Prostate gland (tissue), 2 donors: Measurements from ENCODE around the gene STK25. TPM values are rescaled to one million over a fixed set of nuclear protein-coding genes. Genes with fewer than 3 reads are reported as not detected.

Source experiments
- DNase-seq: peaks from one replicate; pipeline ENCODE4 v3.0.0-alpha.2; 2019; ENCODE audit warnings: low spot score
- H3K27ac ChIP-seq, 2 donors: fragments of 200-600 bp; sonication (generic); 2 replicates each; pipeline ENCODE4 v1.5.1; 2017 to 2019
- H3K27me3 ChIP-seq: fragments of 200-600 bp; sonication (generic); replicated peaks from 2 replicates; pipeline ENCODE4 v1.5.1; 2019; ENCODE audit not compliant: insufficient read depth
- H3K36me3 ChIP-seq, 2 donors: fragments of 200-600 bp; sonication (generic); 1 replicate in 1 of 2; 2 replicates in 1 of 2; pipeline versions ENCODE4 v1.5.1 to v1.8.1; 2017 to 2019
- H3K4me1 ChIP-seq: fragments of 200-600 bp; sonication (generic); replicated peaks from 2 replicates; pipeline ENCODE4 v1.5.1; 2019
- H3K4me3 ChIP-seq, 2 donors: fragments of 200-600 bp; sonication (generic); 2 replicates each; pipeline ENCODE4 v1.5.1; 2017 to 2019
- H3K9me3 ChIP-seq: fragments of 200-600 bp; sonication (generic); 2 replicates; pipeline ENCODE4 v1.5.1; 2017
- CTCF ChIP-seq, 4 experiments: fragments of 200-600 bp in 2 of 4; fragments of 450-650 bp in 2 of 4; sonication (generic) in 2 of 4; IDR thresholded peaks; 1 replicate in 3 of 4; 2 replicates in 1 of 4; pipeline ENCODE4 v1.5.1; 2016 to 2019; ENCODE audit warnings: antibody characterized with exemption in 4 of 4, mild to moderate bottlenecking in 2 of 4, moderate library complexity in 2 of 4
- POLR2A ChIP-seq: fragments of 450-650 bp; IDR thresholded peaks from one replicate; pipeline ENCODE4 v1.6.1; 2016; ENCODE audit warnings: antibody characterized with exemption, mild to moderate bottlenecking
- POLR2AphosphoS5 ChIP-seq: sonication (generic); formaldehyde crosslinking; IDR thresholded peaks from one replicate; pipeline ENCODE4 v1.6.1; 2017; ENCODE audit warnings: antibody characterized with exemption
- WGBS: methylation state at CpG from one replicate; pipeline ENCODE4 v1.1.5; 2018; 5-methylcytosine and 5-hydroxymethylcytosine counted together
- intact Hi-C: fragments of 100-400 bp; cut with DNase I; formaldehyde crosslinking; loops from one replicate; pipeline ENCODE4 v1.14.2; 2022
- total RNA-seq, 2 donors: library from RNA; depleted of rRNA; stranded (reverse); fragments of >200 nt; gene quantifications; one replicate each; pipeline ENCODE4 v1.1.0, GENCODE V29; 2016

STK25 gene
- total RNA-seq, 2 donors from 2014 or later, result 169 to 235 TPM

GRCh38 chr2:241495172-241496002 is 13.0 kb downstream of the STK25 start:
- no peaks in the 10 kb centered on the region for H3K27me3 ChIP-seq
- no peaks in the 10 kb centered on the region for H3K4me1 ChIP-seq
- 74% methylated on average over 27 of the region's 34 CpGs for WGBS
- no peak overlapping the region for H3K27ac ChIP-seq
- TF ChIP-seq CTCF (IDR thresholded peaks at IDR 0.05) (no peak), POLR2A (no peak), POLR2AphosphoS5 (no peak)
- no peak overlapping the region for H3K4me3 ChIP-seq
- H3K9me3 ChIP-seq, result no peaks in the 10 kb centered on the region
- no peak for DNase-seq
- peaks cover 6 to 7% of the 10 kb centered on the region in 2 donors for H3K36me3 ChIP-seq
- intact Hi-C loops, result no loop called here

- no peaks in the 10 kb centered on the region for H3K4me1 ChIP-seq
- H3K27me3 ChIP-seq, result no peaks in the 10 kb centered on the region
- H3K36me3 ChIP-seq, result peaks cover 6 to 7% of the 10 kb centered on the region in 2 donors
- TF ChIP-seq POLR2A (no peak), CTCF (IDR thresholded peaks at IDR 0.05) (no peak), POLR2AphosphoS5 (no peak)
- intact Hi-C loops, result no loop called here
- H3K27ac ChIP-seq, result no peak overlapping the region
- 85% methylated on average over 16 of the region's 16 CpGs for WGBS
- DNase-seq, result no peak
- H3K9me3 ChIP-seq, result no peaks in the 10 kb centered on the region
- H3K4me3 ChIP-seq, result no peak overlapping the region
Observed at GRCh38 chr2:241494311-241494908, 14.0 kb downstream of the STK25 start.

- Histone ChIP-seq H3K4me1 (no peaks in the 10 kb centered on the region), H3K36me3 (peaks cover 6 to 7% of the 10 kb centered on the region in 2 donors), H3K9me3 (no peaks in the 10 kb centered on the region), H3K4me3 (no peak overlapping the region), H3K27ac (no peak overlapping the region), H3K27me3 (no peaks in the 10 kb centered on the region)
- DNase-seq, result no peak
- no peak for TF ChIP-seq POLR2AphosphoS5
- no peak for TF ChIP-seq POLR2A
- TF ChIP-seq CTCF (IDR thresholded peaks at IDR 0.05), result no peak
- intact Hi-C loops, result no loop called here
- 92% methylated on average over 10 of the region's 10 CpGs for WGBS
Observed at GRCh38 chr2:241493092-241493491, 15.3 kb downstream of the STK25 start.

GRCh38 chr2:241492174-241492565 is 16.2 kb downstream of the STK25 start:
- no peak for DNase-seq
- TF ChIP-seq CTCF (IDR thresholded peaks at IDR 0.05) (no peak), POLR2AphosphoS5 (no peak), POLR2A (no peak)
- H3K36me3 ChIP-seq, result peaks cover 6 to 7% of the 10 kb centered on the region in 2 donors
- no peaks in the 10 kb centered on the region for H3K27me3 ChIP-seq
- H3K27ac ChIP-seq, result no peak overlapping the region
- H3K9me3 ChIP-seq, result no peaks in the 10 kb centered on the region
- whole genome bisulfite sequencing, result 89% methylated on average over 7 of the region's 7 CpGs
- H3K4me3 ChIP-seq, result no peak overlapping the region
- intact Hi-C loops, result no loop called here
- H3K4me1 ChIP-seq, result no peaks in the 10 kb centered on the region
